Endothelial cell of umbilical vein (primary cell): ENCODE results near the gene CCT3. TPM values are rescaled to one million over a fixed set of nuclear protein-coding genes. Genes with fewer than 3 reads are reported as not detected.

Experiments used
- BruUV-seq: library from RNA; stranded (reverse); fragments of 400-500 nt; replicated peaks from 2 replicates; lab custom pipeline; 2021; lab: Mats Ljungman, UMichigan
- CTCF ChIA-PET: fragments of 300-600, 350-600 bp; sonication (Branson Sonifier 250); formaldehyde crosslinking; loops from one replicate; lab custom pipeline; 2021; ENCODE audit warnings: antibody characterized with exemption, inconsistent platforms; lab: Charles Lee
- POLR2A ChIA-PET: fragments of 300-600, 350-600 bp; sonication (Branson Sonifier 250); formaldehyde crosslinking; loops from one replicate; lab custom pipeline; 2021; ENCODE audit warnings: antibody characterized with exemption, inconsistent platforms; lab: Charles Lee
- DNase-seq: peaks from one replicate; pipeline ENCODE4 v3.0.0-alpha.2; 2011; ENCODE audit warnings: low read depth, low spot score
- FAIRE-seq: peaks from 2 replicates; lab custom pipeline; 2011; peaks lifted over from hg19 to GRCh38; lab: Jason Lieb, UNC
- H2AFZ ChIP-seq: 2 replicates; pipeline ENCODE4 v1.6.0; 2012; ENCODE audit warnings: low read depth, low read length, control low read depth, inconsistent platforms
- H3K27ac ChIP-seq: 2 replicates; pipeline ENCODE4 v1.5.1; 2011; ENCODE audit warnings: low read depth, mild to moderate bottlenecking, control low read depth, low read length, moderate library complexity; ENCODE audit not compliant: insufficient read depth
- H3K27me3 ChIP-seq, 2 experiments: 2 replicates each; pipeline versions ENCODE4 v1.6.0 to v1.6.1; 2011; ENCODE audit warnings: low read length in 2 of 2, mixed read lengths in 1 of 2; ENCODE audit not compliant: control insufficient read depth in 2 of 2, insufficient read depth in 2 of 2
- H3K36me3 ChIP-seq, 2 experiments: 2 replicates in 1 of 2; 3 replicates in 1 of 2; pipeline ENCODE4 v1.5.1; 2011; ENCODE audit warnings: low read length in 2 of 2, mild to moderate bottlenecking in 1 of 2, moderate library complexity in 1 of 2; ENCODE audit not compliant: control insufficient read depth in 2 of 2, insufficient read depth in 2 of 2; ENCODE audit errors: extremely low read depth in 1 of 2
- H3K4me1 ChIP-seq: 3 replicates; pipeline ENCODE4 v1.5.1; 2011; ENCODE audit warnings: mild to moderate bottlenecking, low read length; ENCODE audit not compliant: control insufficient read depth, insufficient read depth; ENCODE audit errors: extremely low read depth
- H3K4me2 ChIP-seq: 2 replicates; pipeline ENCODE4 v1.6.1; 2011; ENCODE audit warnings: low read length, control low read depth, mixed read lengths; ENCODE audit not compliant: insufficient read depth
- H3K4me3 ChIP-seq, 3 experiments: fragments of 200-600 bp in 1 of 3; sonication (generic), shearing (Covaris generic) in 1 of 3; replicated peaks in 1 of 3; 2 replicates each; pipeline ENCODE4 v1.5.1; 2011 to 2016; ENCODE audit warnings: control low read depth in 3 of 3, low read length in 3 of 3, mild to moderate bottlenecking in 2 of 3, inconsistent platforms in 1 of 3, low read depth in 1 of 3, moderate library complexity in 1 of 3; ENCODE audit not compliant: insufficient read depth in 1 of 3
- H3K79me2 ChIP-seq: 2 replicates; pipeline ENCODE4 v1.6.0; 2012; ENCODE audit warnings: low read length, inconsistent platforms; ENCODE audit not compliant: control insufficient read depth, insufficient read depth
- H3K9ac ChIP-seq: replicated peaks from 2 replicates; pipeline ENCODE3; 2011; ENCODE audit warnings: low read length, control low read depth; ENCODE audit not compliant: insufficient read depth; ENCODE audit errors: extremely low read depth
- H3K9me1 ChIP-seq: replicated peaks from 3 replicates; pipeline ENCODE4 v1.6.0; 2011; ENCODE audit warnings: mild to moderate bottlenecking, low read length; ENCODE audit not compliant: control insufficient read depth, insufficient read depth; ENCODE audit errors: extremely low read depth
- H3K9me3 ChIP-seq: replicated peaks from 2 replicates; pipeline ENCODE4 v1.5.1; 2012; ENCODE audit warnings: low read length, inconsistent platforms; ENCODE audit not compliant: control insufficient read depth, insufficient read depth
- H4K20me1 ChIP-seq: replicated peaks from 2 replicates; pipeline ENCODE3; 2011; ENCODE audit warnings: mild to moderate bottlenecking, low read length; ENCODE audit not compliant: control insufficient read depth, insufficient read depth; ENCODE audit errors: extremely low read depth
- EZH2 ChIP-seq: IDR thresholded peaks from 2 replicates; pipeline ENCODE4 v1.6.1; 2012; ENCODE audit warnings: borderline replicate concordance, low read depth, mild to moderate bottlenecking, moderate library complexity, low read length, inconsistent platforms; ENCODE audit not compliant: severe bottlenecking
- FOS ChIP-seq: IDR thresholded peaks from 2 replicates; pipeline ENCODE4 v1.6.1; 2011; ENCODE audit warnings: mild to moderate bottlenecking, low read length, moderate library complexity, borderline replicate concordance; ENCODE audit not compliant: insufficient read depth
- GATA2 ChIP-seq: IDR thresholded peaks from 2 replicates; pipeline ENCODE4 v1.7.0; 2011; ENCODE audit warnings: low read depth, mild to moderate bottlenecking, moderate library complexity, mixed read lengths, low read length; ENCODE audit not compliant: insufficient read length, insufficient read depth
- JUN ChIP-seq: IDR thresholded peaks from 2 replicates; pipeline ENCODE4 v1.6.1; 2011; ENCODE audit warnings: borderline replicate concordance, low read depth; ENCODE audit not compliant: insufficient read length, insufficient read depth
- MYC ChIP-seq: IDR thresholded peaks from one replicate; pipeline ENCODE4 v1.6.1; 2011; ENCODE audit warnings: mild to moderate bottlenecking, low read depth, low read length
- POLR2A ChIP-seq: IDR thresholded peaks from 2 replicates; pipeline ENCODE4 v1.6.1; 2012; ENCODE audit warnings: low read depth, mild to moderate bottlenecking, control low read depth, low read length
- POLR2AphosphoS5 ChIP-seq: IDR thresholded peaks from 2 replicates; pipeline ENCODE4 v1.6.1; 2012; ENCODE audit warnings: low read depth, mild to moderate bottlenecking, control low read depth, low read length, moderate library complexity; ENCODE audit not compliant: insufficient read depth
- dilution Hi-C: fragments of 300-500 bp; cut with MboI; formaldehyde crosslinking; loops from one replicate; pipeline ENCODE4 v1.15.0; 2019; ENCODE audit warnings: low sequenced_read_pairs; ENCODE audit not compliant: extremely low pct_ligation_motif_present
- intact Hi-C: fragments of 100-400 bp; cut with micrococcal nuclease; formaldehyde crosslinking; loops from one replicate; pipeline ENCODE4 v1.10.0; 2022
- polyA plus RNA-seq, 4 experiments: library from polyadenylated mRNA; depleted of rRNA in 3 of 4; stranded (reverse) in 3 of 4; unstranded in 1 of 4; fragments of >200 nt; gene quantifications; 2 replicates each; pipeline versions ENCODE4 v1.2.1 to v1.2.3, GENCODE V29; 2011 to 2012; ENCODE audit warnings: missing spikeins in 1 of 4
- total RNA-seq: library from RNA; stranded (reverse); gene quantifications from 2 replicates; pipeline ENCODE4 v1.2.3, GENCODE V29; 2021
- TF ChIP-seq, protein P1 (sequence below): IDR thresholded peaks from 2 replicates; pipeline ENCODE4 v1.6.1; 2011; ENCODE audit not compliant: insufficient read depth, insufficient read length
- TF ChIP-seq, protein P2 (sequence below), 2 donors: IDR thresholded peaks; 1 replicate in 1 of 2; 2 replicates in 1 of 2; pipeline ENCODE4 v1.5.1; 2011; ENCODE audit warnings: low read length in 2 of 2, mild to moderate bottlenecking in 2 of 2, moderate library complexity in 2 of 2, control low read depth in 1 of 2, inconsistent platforms in 1 of 2, low read depth in 1 of 2; ENCODE audit not compliant: insufficient read depth in 1 of 2; ENCODE audit errors: extremely low read depth in 1 of 2

CCT3 gene
- total and polyA plus RNA-seq, 2 donors (not counting 3 experiments of a cell fraction or from before 2014, with no cell fraction given) = 276 to 367 TPM

DNA sequence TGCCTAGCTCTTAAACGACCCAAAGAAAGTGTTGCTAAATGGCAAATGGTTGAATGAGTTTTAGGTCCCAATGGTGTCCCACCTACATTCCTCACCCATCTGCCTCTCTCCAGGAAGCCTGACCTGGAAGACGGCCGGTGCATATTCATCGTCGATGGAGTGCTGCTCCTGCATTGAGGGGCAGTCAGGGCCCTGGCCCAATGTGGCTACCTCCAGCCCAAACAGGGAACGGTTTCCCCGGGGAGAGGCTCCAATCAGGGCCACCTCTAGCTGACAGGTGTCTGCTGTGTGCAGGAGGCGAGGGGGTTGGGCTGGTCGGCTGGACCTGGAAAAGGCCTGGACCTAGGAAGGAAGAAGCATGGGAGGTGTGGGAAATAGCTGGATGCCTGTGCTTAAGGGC is 44.2 kb downstream of the CCT3 start:
- peaks cover 0 to 4% of the 10 kb centered on the region in 2 experiments for H3K36me3 ChIP-seq
- dilution Hi-C loops = no loop called here
- no peaks in the 10 kb centered on the region for H4K20me1 ChIP-seq
- CTCF ChIA-PET = no interaction called here
- H3K27ac ChIP-seq = no peak overlapping the region
- intact Hi-C loops = no loop called here
- peaks cover 10% of the 10 kb centered on the region for H3K4me1 ChIP-seq
- peaks cover 6% of the 10 kb centered on the region for H3K79me2 ChIP-seq
- POLR2A ChIA-PET = interaction anchor here (0.6 kb wide), 1 partner anchor 68 kb away, joined by 5 read pairs; no protein-coding TSS in a partner anchor
- no peaks in the 10 kb centered on the region for H3K27me3 ChIP-seq
- TF ChIP-seq MYC = no peak
- TF ChIP-seq, protein P1, sequence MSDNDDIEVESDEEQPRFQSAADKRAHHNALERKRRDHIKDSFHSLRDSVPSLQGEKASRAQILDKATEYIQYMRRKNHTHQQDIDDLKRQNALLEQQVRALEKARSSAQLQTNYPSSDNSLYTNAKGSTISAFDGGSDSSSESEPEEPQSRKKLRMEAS = no peak
- TF ChIP-seq POLR2AphosphoS5 = no peak
- TF ChIP-seq JUN = no peak
- no peak for TF ChIP-seq EZH2
- no peak for TF ChIP-seq POLR2A
- TF ChIP-seq FOS = no peak
- TF ChIP-seq, protein P2, sequence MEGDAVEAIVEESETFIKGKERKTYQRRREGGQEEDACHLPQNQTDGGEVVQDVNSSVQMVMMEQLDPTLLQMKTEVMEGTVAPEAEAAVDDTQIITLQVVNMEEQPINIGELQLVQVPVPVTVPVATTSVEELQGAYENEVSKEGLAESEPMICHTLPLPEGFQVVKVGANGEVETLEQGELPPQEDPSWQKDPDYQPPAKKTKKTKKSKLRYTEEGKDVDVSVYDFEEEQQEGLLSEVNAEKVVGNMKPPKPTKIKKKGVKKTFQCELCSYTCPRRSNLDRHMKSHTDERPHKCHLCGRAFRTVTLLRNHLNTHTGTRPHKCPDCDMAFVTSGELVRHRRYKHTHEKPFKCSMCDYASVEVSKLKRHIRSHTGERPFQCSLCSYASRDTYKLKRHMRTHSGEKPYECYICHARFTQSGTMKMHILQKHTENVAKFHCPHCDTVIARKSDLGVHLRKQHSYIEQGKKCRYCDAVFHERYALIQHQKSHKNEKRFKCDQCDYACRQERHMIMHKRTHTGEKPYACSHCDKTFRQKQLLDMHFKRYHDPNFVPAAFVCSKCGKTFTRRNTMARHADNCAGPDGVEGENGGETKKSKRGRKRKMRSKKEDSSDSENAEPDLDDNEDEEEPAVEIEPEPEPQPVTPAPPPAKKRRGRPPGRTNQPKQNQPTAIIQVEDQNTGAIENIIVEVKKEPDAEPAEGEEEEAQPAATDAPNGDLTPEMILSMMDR (IDR thresholded peaks at IDR 0.05; ENCODE audit: extremely low read depth in 1 of 2, insufficient read depth in 1 of 2, low read depth in 1 of 2, low read length in 2 of 2) = no peak
- no peak for TF ChIP-seq GATA2
- no peaks in the 10 kb centered on the region for H3K9me1 ChIP-seq
- no peaks in the 10 kb centered on the region for H3K9me3 ChIP-seq
- DNase-seq = no peak
- FAIRE-seq = no peak
- no peak overlapping the region for H2AFZ ChIP-seq
- H3K4me3 ChIP-seq = no peak overlapping the region
- H3K4me2 ChIP-seq = no peak overlapping the region
- H3K9ac ChIP-seq = no peak overlapping the region
- BruUV-seq = TSS peak; percentile 19
